DOHH2 (cell line): Measurements from ENCODE around the gene STARD4.

Source experiments
- H3F3A ChIP-seq: fragments of 200-600 bp; sonication (generic), shearing (Covaris generic); 2 replicates; pipeline ENCODE4 v1.6.0; 2016; ENCODE audit warnings: antibody characterized with exemption, mild to moderate bottlenecking; ENCODE audit not compliant: control insufficient read depth, insufficient read depth
- H3K27ac ChIP-seq: fragments of 200-600 bp; sonication (generic); 2 replicates; pipeline ENCODE4 v1.5.1; 2014; ENCODE audit warnings: low read depth, mild to moderate bottlenecking, low read length, moderate library complexity
- H3K27me3 ChIP-seq: fragments of 200-600 bp; sonication (generic); 2 replicates; pipeline ENCODE4 v1.6.1; 2014; ENCODE audit warnings: mild to moderate bottlenecking, low read length, mixed read lengths; ENCODE audit not compliant: control insufficient read depth
- H3K36me3 ChIP-seq: fragments of 200-600 bp; sonication (generic); 2 replicates; pipeline ENCODE4 v1.6.1; 2014; ENCODE audit warnings: mild to moderate bottlenecking, low read length, moderate library complexity, mixed read lengths; ENCODE audit not compliant: control insufficient read depth
- H3K4me1 ChIP-seq: fragments of 200-600 bp; sonication (generic); 2 replicates; pipeline ENCODE4 v1.6.1; 2014; ENCODE audit warnings: mild to moderate bottlenecking, low read length, mixed read lengths; ENCODE audit not compliant: control insufficient read depth
- H3K4me2 ChIP-seq: fragments of 200-600 bp; sonication (generic); 2 replicates; pipeline ENCODE4 v1.6.0; 2014; ENCODE audit warnings: mild to moderate bottlenecking, low read length, moderate library complexity
- H3K4me3 ChIP-seq: fragments of 200-600 bp; sonication (generic); 2 replicates; pipeline ENCODE4 v1.5.1; 2014; ENCODE audit warnings: mild to moderate bottlenecking, low read length, mixed read lengths
- H3K79me2 ChIP-seq: fragments of 200-600 bp; sonication (generic); 2 replicates; pipeline ENCODE4 v1.6.1; 2014; ENCODE audit warnings: mild to moderate bottlenecking, low read length, mixed read lengths; ENCODE audit not compliant: control insufficient read depth
- H3K9me2 ChIP-seq: fragments of 200-600 bp; sonication (generic); replicated peaks from 2 replicates; pipeline ENCODE4 v1.6.1; 2014; ENCODE audit warnings: mild to moderate bottlenecking, low read length, mixed read lengths; ENCODE audit not compliant: control insufficient read depth
- H3K9me3 ChIP-seq: fragments of 200-600 bp; sonication (generic); 2 replicates; pipeline ENCODE4 v1.6.1; 2014; ENCODE audit warnings: antibody characterized with exemption, low read length, mixed read lengths; ENCODE audit not compliant: control insufficient read depth, insufficient read depth
- H4K20me1 ChIP-seq: fragments of 200-600 bp; sonication (generic); 2 replicates; pipeline ENCODE4 v1.6.0; 2014; ENCODE audit warnings: low read depth, mild to moderate bottlenecking, antibody characterized with exemption, low read length, moderate library complexity; ENCODE audit not compliant: control insufficient read depth, insufficient read depth
- EZH2phosphoT487 ChIP-seq: fragments of 200-600 bp; sonication (generic); IDR thresholded peaks from 2 replicates; pipeline ENCODE4 v1.6.1; 2017; ENCODE audit warnings: borderline replicate concordance, mild to moderate bottlenecking, antibody characterized with exemption, low read length, moderate library complexity, mixed read lengths
- TF ChIP-seq, protein P1 (sequence below): fragments of 200-600 bp; sonication (generic); IDR thresholded peaks from one replicate; pipeline ENCODE4 v1.5.1; 2014; ENCODE audit warnings: antibody characterized with exemption, mild to moderate bottlenecking, low read depth, low read length; ENCODE audit not compliant: poor library complexity, severe bottlenecking

The STARD4 gene

GRCh38 chr5:111517853-111518501 is 5.6 kb upstream of the STARD4 start:
- Histone ChIP-seq H3K4me1 (peaks cover 33% of the 10 kb centered on the region), H3K27me3 (no peaks in the 10 kb centered on the region), H3K79me2 (no peaks in the 10 kb centered on the region), H3K9me2 (no peaks in the 10 kb centered on the region), H3K27ac (no peak overlapping the region), H3K4me3 (no peak overlapping the region), H3K36me3 (no peaks in the 10 kb centered on the region), H4K20me1 (no peaks in the 10 kb centered on the region), H3K4me2 (no peak overlapping the region), H3F3A (no peaks in the 10 kb centered on the region), H3K9me3 (no peaks in the 10 kb centered on the region)
- TF ChIP-seq, protein P1, sequence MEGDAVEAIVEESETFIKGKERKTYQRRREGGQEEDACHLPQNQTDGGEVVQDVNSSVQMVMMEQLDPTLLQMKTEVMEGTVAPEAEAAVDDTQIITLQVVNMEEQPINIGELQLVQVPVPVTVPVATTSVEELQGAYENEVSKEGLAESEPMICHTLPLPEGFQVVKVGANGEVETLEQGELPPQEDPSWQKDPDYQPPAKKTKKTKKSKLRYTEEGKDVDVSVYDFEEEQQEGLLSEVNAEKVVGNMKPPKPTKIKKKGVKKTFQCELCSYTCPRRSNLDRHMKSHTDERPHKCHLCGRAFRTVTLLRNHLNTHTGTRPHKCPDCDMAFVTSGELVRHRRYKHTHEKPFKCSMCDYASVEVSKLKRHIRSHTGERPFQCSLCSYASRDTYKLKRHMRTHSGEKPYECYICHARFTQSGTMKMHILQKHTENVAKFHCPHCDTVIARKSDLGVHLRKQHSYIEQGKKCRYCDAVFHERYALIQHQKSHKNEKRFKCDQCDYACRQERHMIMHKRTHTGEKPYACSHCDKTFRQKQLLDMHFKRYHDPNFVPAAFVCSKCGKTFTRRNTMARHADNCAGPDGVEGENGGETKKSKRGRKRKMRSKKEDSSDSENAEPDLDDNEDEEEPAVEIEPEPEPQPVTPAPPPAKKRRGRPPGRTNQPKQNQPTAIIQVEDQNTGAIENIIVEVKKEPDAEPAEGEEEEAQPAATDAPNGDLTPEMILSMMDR = no peak
- no peak for TF ChIP-seq EZH2phosphoT487

DNA sequence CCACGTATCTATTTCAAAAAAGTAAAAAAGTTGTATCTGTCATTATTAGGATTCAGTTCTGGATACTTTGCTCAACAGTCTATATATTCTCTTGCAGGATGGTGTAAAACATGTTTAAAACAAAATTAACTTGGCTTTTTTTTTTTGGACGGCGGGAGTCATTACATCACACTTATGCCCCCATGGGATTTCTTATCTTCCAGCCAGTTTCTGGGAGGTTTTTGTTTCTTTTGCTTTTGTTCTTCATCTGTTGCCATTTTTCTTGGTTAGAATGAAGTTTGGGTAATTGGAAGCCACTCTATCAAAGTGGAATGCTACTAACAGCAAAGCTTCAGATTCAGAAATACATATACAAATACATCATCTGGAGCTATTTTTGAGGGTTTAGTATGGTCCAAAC is 1.8 kb upstream of the STARD4 start:
- TF ChIP-seq, protein P1 = no peak
- no peak for TF ChIP-seq EZH2phosphoT487
- no peak overlapping the region for H3K27ac ChIP-seq
- H3K4me2 ChIP-seq = no peak overlapping the region

DNA sequence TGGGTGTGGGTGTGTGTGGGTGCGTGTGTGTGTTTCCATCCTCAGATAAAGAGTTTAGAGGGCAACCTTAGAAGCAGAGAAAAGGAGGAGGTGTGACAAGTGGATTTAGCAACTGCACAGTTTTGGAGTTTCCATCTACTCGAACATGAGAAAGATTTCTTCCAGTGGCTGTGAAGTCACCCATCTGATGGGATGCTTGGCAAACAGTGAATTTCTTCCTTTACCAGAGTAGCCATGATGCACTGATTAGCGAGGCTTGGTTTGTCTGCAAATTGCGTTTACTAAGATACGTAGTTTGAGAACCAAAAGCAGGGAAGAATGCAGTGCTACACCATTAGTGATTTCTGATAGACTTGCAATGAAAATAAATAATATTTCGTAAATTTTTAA is 791 bp upstream of the STARD4 start:
- Histone ChIP-seq H3K4me3 (peak overlapping the region; percentile 95), H3K36me3 (peaks cover 26% of the 10 kb centered on the region), H3K79me2 (peaks cover 41% of the 10 kb centered on the region), H3K4me1 (peaks cover 64% of the 10 kb centered on the region), H3K9me3 (no peaks in the 10 kb centered on the region), H3F3A (no peaks in the 10 kb centered on the region), H4K20me1 (peaks cover 12% of the 10 kb centered on the region), H3K27ac (peak overlapping the region; percentile 88), H3K4me2 (peak overlapping the region; percentile 67), H3K27me3 (no peaks in the 10 kb centered on the region), H3K9me2 (no peaks in the 10 kb centered on the region)
- TF ChIP-seq EZH2phosphoT487 = no peak
- TF ChIP-seq, protein P1 = no peak

More for the DNA sequence above, 1.8 kb upstream of the STARD4 start:
- Histone ChIP-seq H3K9me3 (no peaks in the 10 kb centered on the region), H3F3A (no peaks in the 10 kb centered on the region), H3K9me2 (no peaks in the 10 kb centered on the region), H4K20me1 (peaks cover 4% of the 10 kb centered on the region), H3K79me2 (peaks cover 32% of the 10 kb centered on the region), H3K36me3 (peaks cover 19% of the 10 kb centered on the region), H3K27me3 (no peaks in the 10 kb centered on the region), H3K4me3 (no peak overlapping the region), H3K4me1 (peaks cover 59% of the 10 kb centered on the region)
